Measurements from ENCODE around the gene POSTN. TPM values are rescaled to one million over a fixed set of nuclear protein-coding genes. Genes with fewer than 3 reads are reported as not detected.

The POSTN gene
- total RNA-seq, 1 donor: 390 TPM

- DNase-seq (ENCODE audit: low read depth): no peak
- no peak for TF ChIP-seq CTCF (IDR thresholded peaks at IDR 0.05; ENCODE audit: insufficient read depth, low read depth, low read length)
- H3K4me3 ChIP-seq (ENCODE audit: low read depth, low read length): no peak overlapping the region
Observed at GRCh38 chr13:37546087-37546486, 52.5 kb downstream of the POSTN start.

- TF ChIP-seq CTCF (IDR thresholded peaks at IDR 0.05; ENCODE audit: insufficient read depth, low read depth, low read length): no peak
- H3K4me3 ChIP-seq (ENCODE audit: low read depth, low read length): no peak overlapping the region
- DNase-seq (ENCODE audit: low read depth): no peak
Observed at GRCh38 chr13:37544995-37545394, 53.6 kb downstream of the POSTN start.

GRCh38 chr13:37539976-37540605 lies 58.5 kb downstream of the POSTN start:
- peak; percentile 62 for DNase-seq (ENCODE audit: low read depth)
- no peak for TF ChIP-seq CTCF (IDR thresholded peaks at IDR 0.05; ENCODE audit: insufficient read depth, low read depth, low read length)
- no peak overlapping the region for H3K4me3 ChIP-seq (ENCODE audit: low read depth, low read length)

GRCh38 chr13:37539170-37539569 lies 59.4 kb downstream of the POSTN start:
- TF ChIP-seq CTCF (IDR thresholded peaks at IDR 0.05; ENCODE audit: insufficient read depth, low read depth, low read length): no peak
- no peak for DNase-seq (ENCODE audit: low read depth)
- no peak overlapping the region for H3K4me3 ChIP-seq (ENCODE audit: low read depth, low read length)

GRCh38 chr13:37535501-37535900 lies 63.1 kb downstream of the POSTN start:
- H3K4me3 ChIP-seq (ENCODE audit: low read depth, low read length): no peak overlapping the region
- no peak for TF ChIP-seq CTCF (IDR thresholded peaks at IDR 0.05; ENCODE audit: insufficient read depth, low read depth, low read length)
- DNase-seq (ENCODE audit: low read depth): no peak

GRCh38 chr13:37534676-37535075 lies 63.9 kb downstream of the POSTN start:
- TF ChIP-seq CTCF (IDR thresholded peaks at IDR 0.05; ENCODE audit: insufficient read depth, low read depth, low read length): no peak
- H3K4me3 ChIP-seq (ENCODE audit: low read depth, low read length): no peak overlapping the region
- DNase-seq (ENCODE audit: low read depth): no peak

GRCh38 chr13:37534181-37534580 lies 64.4 kb downstream of the POSTN start:
- no peak overlapping the region for H3K4me3 ChIP-seq (ENCODE audit: low read depth, low read length)
- DNase-seq (ENCODE audit: low read depth): peak; percentile 15

More at GRCh38 chr13:37534181-37534580, 64.4 kb downstream of the POSTN start:
- TF ChIP-seq CTCF (IDR thresholded peaks at IDR 0.05; ENCODE audit: insufficient read depth, low read depth, low read length): no peak
